ENCODE data around the gene C1GALT1. TPM values are rescaled to one million over a fixed set of nuclear protein-coding genes. Genes with fewer than 3 reads are reported as not detected.
"Not testable (repeated sequence)": the region's sequence is repeated elsewhere in the genome, so short reads cannot be mapped to it uniquely, and the experiment has no call there.

Gene C1GALT1
- total and polyA plus RNA-seq, 2 donors (not counting 1 experiment from before 2014, with no cell fraction given) = 12.4 to 66.8 TPM

- CTCF ChIA-PET = interaction anchor here (0.9 to 1.1 kb wide), 3 partner anchors 15 to 51 kb away, joined by 3 to 5 read pairs (median 4); no protein-coding TSS in a partner anchor
- H2AFZ ChIP-seq (ENCODE audit: insufficient read depth, low read depth, low read length, poor library complexity, severe bottlenecking); H3K36me3 ChIP-seq (replicated peaks in 1 of 2; ENCODE audit: control extremely low read depth in 1 of 2, control insufficient read depth in 1 of 2, extremely low read depth in 1 of 2, insufficient read depth in 2 of 2, low read length in 1 of 2); H3K9ac ChIP-seq (ENCODE audit: low read length); ATAC-seq (ENCODE audit: low read depth); H4K20me1 ChIP-seq (ENCODE audit: control insufficient read depth, insufficient read depth, low read length, poor library complexity, severe bottlenecking); POLR2A ChIA-PET; H3K27ac Mint-ChIP-seq; H3K4me3 Mint-ChIP-seq; H3K9me3 Mint-ChIP-seq (ENCODE audit: insufficient read depth); intact Hi-C loops (cut with micrococcal nuclease); H3K4me3 ChIP-seq (ENCODE audit: control extremely low read depth in 1 of 5, extremely low read depth in 1 of 5, insufficient read depth in 1 of 5, low read depth in 2 of 5, low read length in 4 of 5); DNase-seq; H3K27me3 ChIP-seq (replicated peaks in 1 of 4; ENCODE audit: control extremely low read depth in 1 of 4, control insufficient read depth in 3 of 4, insufficient read depth in 4 of 4, low read length in 3 of 4); H3K27ac ChIP-seq (ENCODE audit: low read length in 2 of 2); H3K4me2 ChIP-seq (replicated peaks; ENCODE audit: low read depth, low read length, poor library complexity, severe bottlenecking); H3K27me3 Mint-ChIP-seq: not testable (repeated sequence)
- peaks cover 42% of the 10 kb centered on the region for H3K4me1 Mint-ChIP-seq
- Histone ChIP-seq H3K4me1 (ENCODE audit: control insufficient read depth in 2 of 2, insufficient read depth in 2 of 2, low read length in 2 of 2) (peaks cover 19 to 20% of the 10 kb centered on the region in 2 donors), H3K79me2 (ENCODE audit: control insufficient read depth, insufficient read depth, low read length) (peaks cover 27% of the 10 kb centered on the region), H3K9me3 (ENCODE audit: control extremely low read depth in 1 of 3, control insufficient read depth in 2 of 3, insufficient read depth in 1 of 3, low read length in 2 of 3) (peaks cover 0 to 22% (median 12%) of the 10 kb centered on the region in 3 donors)
- no CpG with 5 or more reads among the region's 1 CpG for WGBS (ENCODE audit: insufficient coverage)
Observed at GRCh38 chr7:7154355-7154754, 28.0 kb upstream of the C1GALT1 start.

DNA sequence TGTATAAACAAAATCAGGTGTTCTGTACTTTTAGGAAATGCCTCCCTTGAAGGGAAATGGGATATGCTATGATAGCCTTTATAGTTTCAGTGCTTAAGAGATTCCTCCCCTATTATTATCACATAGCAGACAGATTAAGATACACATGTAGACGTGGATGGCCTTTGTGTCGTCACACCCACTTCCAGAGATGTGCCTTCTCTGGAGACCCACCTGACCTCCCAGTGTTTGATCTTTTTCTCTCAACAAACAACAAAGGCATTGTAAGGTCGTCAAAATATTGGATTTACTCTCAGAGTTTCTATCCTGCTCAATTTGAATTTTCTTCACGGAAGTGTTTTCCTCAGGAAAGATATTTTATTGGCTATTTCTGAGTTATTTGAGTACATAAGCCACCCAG, 25.7 kb upstream of the C1GALT1 start:
- 80% methylated on average over 2 of the region's 4 CpGs for WGBS (ENCODE audit: insufficient coverage)
- TF ChIP-seq EZH2 (IDR thresholded peaks at IDR 0.05; ENCODE audit: borderline replicate concordance, insufficient read depth, low read depth, low read length, poor library complexity, severe bottlenecking) = no peak
- TF ChIP-seq, protein P1, sequence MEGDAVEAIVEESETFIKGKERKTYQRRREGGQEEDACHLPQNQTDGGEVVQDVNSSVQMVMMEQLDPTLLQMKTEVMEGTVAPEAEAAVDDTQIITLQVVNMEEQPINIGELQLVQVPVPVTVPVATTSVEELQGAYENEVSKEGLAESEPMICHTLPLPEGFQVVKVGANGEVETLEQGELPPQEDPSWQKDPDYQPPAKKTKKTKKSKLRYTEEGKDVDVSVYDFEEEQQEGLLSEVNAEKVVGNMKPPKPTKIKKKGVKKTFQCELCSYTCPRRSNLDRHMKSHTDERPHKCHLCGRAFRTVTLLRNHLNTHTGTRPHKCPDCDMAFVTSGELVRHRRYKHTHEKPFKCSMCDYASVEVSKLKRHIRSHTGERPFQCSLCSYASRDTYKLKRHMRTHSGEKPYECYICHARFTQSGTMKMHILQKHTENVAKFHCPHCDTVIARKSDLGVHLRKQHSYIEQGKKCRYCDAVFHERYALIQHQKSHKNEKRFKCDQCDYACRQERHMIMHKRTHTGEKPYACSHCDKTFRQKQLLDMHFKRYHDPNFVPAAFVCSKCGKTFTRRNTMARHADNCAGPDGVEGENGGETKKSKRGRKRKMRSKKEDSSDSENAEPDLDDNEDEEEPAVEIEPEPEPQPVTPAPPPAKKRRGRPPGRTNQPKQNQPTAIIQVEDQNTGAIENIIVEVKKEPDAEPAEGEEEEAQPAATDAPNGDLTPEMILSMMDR (IDR thresholded peaks at IDR 0.05) = no peak
- peaks cover 50% of the 10 kb centered on the region for H3K79me2 ChIP-seq (ENCODE audit: control insufficient read depth, insufficient read depth, low read length)
- intact Hi-C loops (cut with micrococcal nuclease) = loop anchor here (1.0 to 5.0 kb wide), 2 partner anchors 26 to 34 kb away; partner anchors contain the start of gene C1GALT1
- H3K4me1 Mint-ChIP-seq = peaks cover 59% of the 10 kb centered on the region
- CTCF ChIA-PET = interaction anchor here (0.5 to 2.4 kb wide), 5 partner anchors 25 to 57 kb away, joined by 3 to 13 read pairs (median 3); partner anchors contain the start of gene C1GALT1
- peak overlapping the region in 2 of 5 experiments; percentile 60 to 81 for H3K4me3 ChIP-seq (ENCODE audit: control extremely low read depth in 1 of 5, extremely low read depth in 1 of 5, insufficient read depth in 1 of 5, low read depth in 2 of 5, low read length in 4 of 5)
- peak overlapping the region; percentile 69 for H3K9ac ChIP-seq (ENCODE audit: low read length)
- H3K9me3 Mint-ChIP-seq (ENCODE audit: insufficient read depth) = peaks cover 5% of the 10 kb centered on the region
- H3K36me3 ChIP-seq (replicated peaks in 1 of 2; ENCODE audit: control extremely low read depth in 1 of 2, control insufficient read depth in 1 of 2, extremely low read depth in 1 of 2, insufficient read depth in 2 of 2, low read length in 1 of 2) = peaks cover 0 to 11% of the 10 kb centered on the region in 2 experiments
- H3K9me3 ChIP-seq (ENCODE audit: control extremely low read depth in 1 of 3, control insufficient read depth in 2 of 3, insufficient read depth in 1 of 3, low read length in 2 of 3) = peaks cover 0 to 22% (median 12%) of the 10 kb centered on the region in 3 donors
- H4K20me1 ChIP-seq (ENCODE audit: control insufficient read depth, insufficient read depth, low read length, poor library complexity, severe bottlenecking) = no peaks in the 10 kb centered on the region
- DNase-seq (no peak), ATAC-seq (ENCODE audit: low read depth) (no peak)
- H2AFZ ChIP-seq (ENCODE audit: insufficient read depth, low read depth, low read length, poor library complexity, severe bottlenecking) = peak overlapping the region; percentile 49
- H3K4me3 Mint-ChIP-seq = peak overlapping the region; percentile 90
- H3K27me3 ChIP-seq (replicated peaks in 1 of 4; ENCODE audit: control extremely low read depth in 1 of 4, control insufficient read depth in 3 of 4, insufficient read depth in 4 of 4, low read length in 3 of 4) = no peaks in the 10 kb centered on the region
- peak overlapping the region; percentile 94 for H3K27ac Mint-ChIP-seq
- POLR2A ChIA-PET = interaction anchor here (0.6 to 1.8 kb wide), 4 partner anchors 18 to 72 kb away, joined by 3 to 13 read pairs (median 3); partner anchors contain the start of gene C1GALT1
- peaks cover 36 to 38% of the 10 kb centered on the region in 2 donors for H3K4me1 ChIP-seq (ENCODE audit: control insufficient read depth in 2 of 2, insufficient read depth in 2 of 2, low read length in 2 of 2)
- peak overlapping the region; percentile 64 to 80 for H3K27ac ChIP-seq (ENCODE audit: low read length in 2 of 2)
- H3K27me3 Mint-ChIP-seq = no peaks in the 10 kb centered on the region
- H3K4me2 ChIP-seq (replicated peaks; ENCODE audit: low read depth, low read length, poor library complexity, severe bottlenecking) = peak overlapping the region; percentile 81
